ENCODE results near the gene NUDT22. TPM values are rescaled to one million over a fixed set of nuclear protein-coding genes. Genes with fewer than 3 reads are reported as not detected.
A peak's percentile ranks its signal among the peaks of the same experiment; 100 is the strongest.

Gene NUDT22
- total and polyA plus RNA-seq, 2 experiments from 2014 or later = 33.9 to 67.0 TPM

GRCh38 chr11:64253043-64253442, 27.0 kb downstream of the NUDT22 start:
- no peak overlapping the region for H3K27ac Mint-ChIP-seq
- ATAC-seq = no peak
- H3K4me3 ChIP-seq = peak overlapping the region; percentile 94

DNA sequence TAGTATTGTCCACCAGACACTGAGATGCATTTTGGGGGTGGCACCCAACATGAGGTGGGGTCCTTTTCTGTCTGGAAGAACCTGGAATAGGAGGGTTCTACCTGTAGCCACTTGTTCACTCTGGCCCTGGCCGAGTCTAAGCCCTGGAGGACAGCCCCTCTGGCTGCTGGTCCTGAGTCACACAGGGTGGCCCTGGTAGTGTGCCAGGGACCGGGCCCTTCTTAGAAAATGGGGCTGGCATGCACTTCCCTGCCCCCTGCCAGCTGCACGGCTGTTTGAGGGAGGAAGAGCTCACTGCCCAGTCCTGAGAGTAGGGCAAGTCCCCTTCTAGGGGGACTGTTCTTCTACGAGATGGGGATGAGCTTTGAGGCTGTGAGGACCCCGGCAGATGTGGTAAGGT, 27.4 kb downstream of the NUDT22 start:
- peaks cover 26% of the 10 kb centered on the region for H3K27me3 Mint-ChIP-seq (ENCODE audit: insufficient read depth, low read depth, poor library complexity)
- Histone ChIP-seq H4K20me1 (replicated peaks; ENCODE audit: insufficient read depth) (no peaks in the 10 kb centered on the region; the same call in none of the 2 replicates), H3K79me2 (replicated peaks; ENCODE audit: insufficient read depth) (peaks cover 19% of the 10 kb centered on the region), H3K4me3 (peak overlapping the region; percentile 94; the same call in 1 of the 2 replicates), H3K4me2 (peak overlapping the region; percentile 98; the same call in 1 of the 2 replicates), H2AFZ (no peak overlapping the region), H3K4me1 (ENCODE audit: insufficient read depth) (peaks cover 24% of the 10 kb centered on the region), H3F3A (replicated peaks; ENCODE audit: low read depth) (peaks cover 22% of the 10 kb centered on the region), H3K9me2 (ENCODE audit: insufficient read depth) (no peaks in the 10 kb centered on the region), H3K27me3 (ENCODE audit: insufficient read depth) (no peaks in the 10 kb centered on the region), H3K36me3 (ENCODE audit: insufficient read depth) (0 out of 2 replicates have a peak, but pooled peaks cover 5% of the 10 kb centered on the region), H3K27ac (ENCODE audit: low read depth) (peak overlapping the region; percentile 59; the same call in 1 of the 2 replicates)
- no peaks in the 10 kb centered on the region for H3K9me3 Mint-ChIP-seq
- H3K27ac Mint-ChIP-seq = peak overlapping the region; percentile 18; the same call in 1 of the 2 replicates
- ATAC-seq (no peak), DNase-seq (ENCODE audit: low spot score) (no peak)
- peak overlapping the region; percentile 92 for H3K4me3 Mint-ChIP-seq
- H3K4me1 Mint-ChIP-seq = peaks cover 31% of the 10 kb centered on the region
- peaks cover 24% of the 10 kb centered on the region for H3K36me3 Mint-ChIP-seq (ENCODE audit: low read depth)
- TF ChIP-seq, protein P1, sequence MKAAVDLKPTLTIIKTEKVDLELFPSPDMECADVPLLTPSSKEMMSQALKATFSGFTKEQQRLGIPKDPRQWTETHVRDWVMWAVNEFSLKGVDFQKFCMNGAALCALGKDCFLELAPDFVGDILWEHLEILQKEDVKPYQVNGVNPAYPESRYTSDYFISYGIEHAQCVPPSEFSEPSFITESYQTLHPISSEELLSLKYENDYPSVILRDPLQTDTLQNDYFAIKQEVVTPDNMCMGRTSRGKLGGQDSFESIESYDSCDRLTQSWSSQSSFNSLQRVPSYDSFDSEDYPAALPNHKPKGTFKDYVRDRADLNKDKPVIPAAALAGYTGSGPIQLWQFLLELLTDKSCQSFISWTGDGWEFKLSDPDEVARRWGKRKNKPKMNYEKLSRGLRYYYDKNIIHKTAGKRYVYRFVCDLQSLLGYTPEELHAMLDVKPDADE (IDR thresholded peaks at IDR 0.05) = no peak
- TF ChIP-seq NANOG (IDR thresholded peaks at IDR 0.05; ENCODE audit: borderline replicate concordance) (no peak), EZH2phosphoT487 (IDR thresholded peaks at IDR 0.05; ENCODE audit: unreplicated experiment) (no peak), ZNF462 (CRISPR knock-in tag; IDR thresholded peaks at IDR 0.05) (no peak), POLR2AphosphoS5 (IDR thresholded peaks at IDR 0.05; ENCODE audit: low read depth) (no peak), ZNF114 (CRISPR knock-in tag; IDR thresholded peaks at IDR 0.05) (no peak), STAT1 (IDR thresholded peaks at IDR 0.05; ENCODE audit: unreplicated experiment) (no peak)

More at GRCh38 chr11:64253043-64253442, 27.0 kb downstream of the NUDT22 start:
- H3K4me1 ChIP-seq (ENCODE audit: insufficient read depth) = peaks cover 28% of the 10 kb centered on the region
- peak overlapping the region; percentile 59; the same call in 1 of the 2 replicates for H3K27ac ChIP-seq (ENCODE audit: low read depth)
- H3F3A ChIP-seq (replicated peaks; ENCODE audit: low read depth) = peaks cover 26% of the 10 kb centered on the region
- H2AFZ ChIP-seq = no peak overlapping the region
- H3K9me3 Mint-ChIP-seq = no peaks in the 10 kb centered on the region
- H3K79me2 ChIP-seq (replicated peaks; ENCODE audit: insufficient read depth) = peaks cover 19% of the 10 kb centered on the region
- peaks cover 29% of the 10 kb centered on the region for H3K27me3 Mint-ChIP-seq (ENCODE audit: insufficient read depth, low read depth, poor library complexity)
- DNase-seq (ENCODE audit: low spot score) = no peak
- H3K4me2 ChIP-seq = peak overlapping the region; percentile 98
- no peaks in the 10 kb centered on the region; the same call in none of the 2 replicates for H4K20me1 ChIP-seq (replicated peaks; ENCODE audit: insufficient read depth)
- H3K4me3 Mint-ChIP-seq = peak overlapping the region; percentile 92
- no peaks in the 10 kb centered on the region for H3K27me3 ChIP-seq (ENCODE audit: insufficient read depth)
- H3K36me3 ChIP-seq (ENCODE audit: insufficient read depth) = 0 out of 2 replicates have a peak, but pooled peaks cover 5% of the 10 kb centered on the region
- peaks cover 35% of the 10 kb centered on the region for H3K4me1 Mint-ChIP-seq
- peaks cover 20% of the 10 kb centered on the region for H3K36me3 Mint-ChIP-seq (ENCODE audit: low read depth)
- H3K9me2 ChIP-seq (ENCODE audit: insufficient read depth) = no peaks in the 10 kb centered on the region
- TF ChIP-seq, protein P2, sequence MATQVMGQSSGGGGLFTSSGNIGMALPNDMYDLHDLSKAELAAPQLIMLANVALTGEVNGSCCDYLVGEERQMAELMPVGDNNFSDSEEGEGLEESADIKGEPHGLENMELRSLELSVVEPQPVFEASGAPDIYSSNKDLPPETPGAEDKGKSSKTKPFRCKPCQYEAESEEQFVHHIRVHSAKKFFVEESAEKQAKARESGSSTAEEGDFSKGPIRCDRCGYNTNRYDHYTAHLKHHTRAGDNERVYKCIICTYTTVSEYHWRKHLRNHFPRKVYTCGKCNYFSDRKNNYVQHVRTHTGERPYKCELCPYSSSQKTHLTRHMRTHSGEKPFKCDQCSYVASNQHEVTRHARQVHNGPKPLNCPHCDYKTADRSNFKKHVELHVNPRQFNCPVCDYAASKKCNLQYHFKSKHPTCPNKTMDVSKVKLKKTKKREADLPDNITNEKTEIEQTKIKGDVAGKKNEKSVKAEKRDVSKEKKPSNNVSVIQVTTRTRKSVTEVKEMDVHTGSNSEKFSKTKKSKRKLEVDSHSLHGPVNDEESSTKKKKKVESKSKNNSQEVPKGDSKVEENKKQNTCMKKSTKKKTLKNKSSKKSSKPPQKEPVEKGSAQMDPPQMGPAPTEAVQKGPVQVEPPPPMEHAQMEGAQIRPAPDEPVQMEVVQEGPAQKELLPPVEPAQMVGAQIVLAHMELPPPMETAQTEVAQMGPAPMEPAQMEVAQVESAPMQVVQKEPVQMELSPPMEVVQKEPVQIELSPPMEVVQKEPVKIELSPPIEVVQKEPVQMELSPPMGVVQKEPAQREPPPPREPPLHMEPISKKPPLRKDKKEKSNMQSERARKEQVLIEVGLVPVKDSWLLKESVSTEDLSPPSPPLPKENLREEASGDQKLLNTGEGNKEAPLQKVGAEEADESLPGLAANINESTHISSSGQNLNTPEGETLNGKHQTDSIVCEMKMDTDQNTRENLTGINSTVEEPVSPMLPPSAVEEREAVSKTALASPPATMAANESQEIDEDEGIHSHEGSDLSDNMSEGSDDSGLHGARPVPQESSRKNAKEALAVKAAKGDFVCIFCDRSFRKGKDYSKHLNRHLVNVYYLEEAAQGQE (IDR thresholded peaks at IDR 0.05; ENCODE audit: unreplicated experiment) = no peak
- no peak for TF ChIP-seq NANOG (IDR thresholded peaks at IDR 0.05; ENCODE audit: borderline replicate concordance)
- TF ChIP-seq CREB1 (CRISPR knock-in tag; IDR thresholded peaks at IDR 0.05; ENCODE audit: low read depth) = no peak
- TF ChIP-seq ZNF114 (CRISPR knock-in tag; IDR thresholded peaks at IDR 0.05) = no peak
- no peak for TF ChIP-seq JUNB (IDR thresholded peaks at IDR 0.05; ENCODE audit: unreplicated experiment)
- TF ChIP-seq POLR2AphosphoS5 (IDR thresholded peaks at IDR 0.05; ENCODE audit: low read depth) = no peak

Data from GM23338 (cell line).